HG03196 (cell line): ENCODE measurements around the gene BRINP1.

Experiments used
- ATAC-seq: cut with Tn5 transposase; IDR thresholded peaks from one replicate; pipeline ENCODE4 v1.9.1; 2021; ENCODE audit not compliant: unreplicated experiment

Gene BRINP1

DNA sequence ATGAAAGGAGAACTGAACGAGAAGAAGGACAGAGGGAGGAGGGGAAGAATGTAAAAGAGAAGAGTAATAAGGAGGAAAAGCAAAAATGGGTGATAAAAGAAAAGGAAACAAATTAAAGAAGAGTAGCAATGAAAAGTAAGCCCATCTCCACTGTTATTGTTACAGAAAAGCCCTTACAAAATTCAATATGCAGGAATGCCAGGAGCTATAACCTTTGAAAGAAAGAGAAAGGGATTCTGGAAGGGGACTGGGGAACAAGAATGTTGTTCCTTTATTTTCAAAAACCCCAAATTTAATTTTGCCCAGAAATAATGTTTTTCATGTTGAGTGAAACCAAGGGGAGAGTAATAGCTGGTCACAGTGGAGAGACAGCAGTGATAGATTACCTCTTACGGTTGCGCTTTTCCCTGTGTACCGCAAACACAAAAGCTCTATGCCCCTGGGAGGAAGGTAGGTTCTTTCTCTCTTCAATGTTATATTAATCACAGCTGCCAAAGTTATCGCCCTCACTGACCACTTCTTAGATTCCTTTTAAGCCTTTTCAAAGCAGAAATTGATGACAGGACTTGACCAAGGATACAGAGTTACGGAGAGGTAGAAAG, 86.7 kb downstream of the BRINP1 start:
- ATAC-seq = no peak

DNA sequence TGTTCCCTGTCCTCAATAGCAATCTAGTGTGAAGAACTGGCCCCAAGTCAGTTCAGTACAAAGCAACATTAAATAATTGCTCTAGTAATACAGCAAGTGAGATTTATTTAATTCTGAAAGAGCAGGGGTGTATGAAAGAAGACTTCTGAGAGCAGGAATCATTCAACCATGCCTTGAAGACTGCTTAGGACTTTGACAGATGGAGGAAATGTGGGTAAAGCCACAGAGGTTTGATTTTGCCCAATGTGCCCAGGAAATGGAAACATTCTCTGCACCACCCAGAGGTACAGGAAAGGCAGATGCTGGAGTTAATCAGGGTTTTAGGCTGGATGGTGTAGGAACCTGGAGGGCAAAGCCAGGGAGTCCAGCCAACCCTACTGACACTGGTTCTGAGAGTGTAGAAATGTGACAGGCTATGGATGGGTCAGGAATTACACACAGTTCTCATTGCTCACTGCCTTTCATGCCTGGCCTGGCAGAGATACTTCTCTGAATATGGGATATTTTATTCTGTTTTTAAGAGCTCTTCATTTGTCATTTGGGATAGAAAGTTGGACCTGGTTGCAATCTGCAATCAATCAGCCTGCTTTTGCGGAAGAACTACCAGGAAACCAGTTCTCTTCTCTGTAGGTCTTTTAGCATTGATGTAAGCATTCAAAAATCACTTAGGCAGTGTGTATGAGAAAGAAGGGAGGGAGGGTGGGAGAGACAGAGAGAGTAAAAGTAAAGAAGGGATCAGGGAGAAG, 88.3 kb downstream of the BRINP1 start:
- ATAC-seq = no peak

DNA sequence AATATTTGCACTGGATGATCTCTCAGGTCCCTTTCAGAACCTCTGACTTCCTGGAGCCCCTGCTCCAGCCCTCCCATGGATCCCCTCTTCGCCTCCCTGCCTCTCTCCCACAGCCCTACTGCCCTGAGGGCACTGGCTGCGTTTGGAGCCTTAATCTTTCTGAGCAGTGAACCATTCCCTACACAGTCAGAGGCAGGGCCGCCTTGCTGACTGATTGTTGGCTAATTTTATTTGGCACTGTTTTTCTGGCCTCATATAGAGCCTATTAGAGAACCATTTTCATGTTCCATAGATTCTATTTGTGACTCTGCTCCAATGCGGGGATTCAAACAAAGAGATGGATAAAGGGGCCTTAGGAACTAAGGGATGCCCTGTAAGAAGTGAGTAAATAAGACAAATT, 91.1 kb downstream of the BRINP1 start:
- no peak for ATAC-seq

DNA sequence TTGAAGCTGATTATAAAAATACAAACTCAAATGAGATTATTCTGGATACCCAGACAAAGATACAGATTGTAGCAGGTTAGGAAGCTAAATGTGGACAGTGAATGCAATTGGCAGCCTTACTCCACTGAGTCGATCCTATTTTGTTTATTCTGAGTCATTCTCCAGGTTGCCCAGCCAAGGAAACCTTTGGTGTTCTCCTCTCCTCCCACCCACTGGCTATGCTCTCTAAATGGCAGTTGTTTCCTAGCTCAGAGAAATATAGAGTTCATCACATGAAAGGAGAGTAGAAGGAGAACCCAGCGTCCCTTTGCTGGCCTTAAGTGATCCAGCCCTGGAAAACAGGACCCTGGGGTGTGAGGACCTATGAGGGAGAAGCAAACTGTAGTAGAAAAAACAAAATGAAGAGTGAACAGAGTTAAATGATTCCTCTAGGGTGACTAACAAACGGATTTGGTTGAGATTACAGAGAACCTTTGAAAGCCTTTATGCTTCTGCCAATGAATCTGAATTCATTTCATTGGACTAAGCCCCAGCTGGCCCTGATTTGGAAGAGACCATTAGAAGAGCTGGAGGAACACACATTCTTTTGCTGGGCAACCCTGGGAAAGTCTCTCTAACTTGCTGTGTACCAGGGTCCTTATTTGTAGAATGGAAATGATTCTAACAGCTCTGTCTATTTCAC, 95.1 kb downstream of the BRINP1 start:
- ATAC-seq = no peak

DNA sequence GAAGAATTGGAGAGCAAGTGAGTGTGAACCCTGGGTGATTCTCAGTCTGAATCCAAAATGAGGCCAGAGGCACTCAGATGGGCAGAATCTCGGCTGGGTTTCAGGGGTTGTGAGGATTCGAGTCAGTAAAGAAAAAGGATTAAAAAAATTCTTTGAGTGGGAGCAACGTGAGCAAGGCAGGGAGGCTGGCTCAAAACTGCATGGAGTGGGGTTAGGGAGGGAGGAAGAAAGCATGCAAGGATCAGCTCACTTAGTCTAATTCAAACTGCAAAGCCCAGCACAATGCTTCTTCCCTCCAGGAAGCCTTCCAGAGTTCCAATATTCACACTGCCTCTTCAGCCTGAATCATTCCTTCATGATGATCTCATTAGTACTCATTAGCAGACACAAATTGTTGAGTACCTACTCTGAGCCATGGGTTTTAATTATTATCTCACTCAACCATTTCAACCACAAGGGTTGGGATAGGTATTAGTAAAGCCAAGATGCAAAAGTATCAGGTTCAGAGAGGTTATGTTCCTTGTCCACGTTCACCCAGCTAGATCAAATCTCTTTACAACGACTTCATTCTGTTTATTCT, 95.8 kb downstream of the BRINP1 start:
- no peak for ATAC-seq

DNA sequence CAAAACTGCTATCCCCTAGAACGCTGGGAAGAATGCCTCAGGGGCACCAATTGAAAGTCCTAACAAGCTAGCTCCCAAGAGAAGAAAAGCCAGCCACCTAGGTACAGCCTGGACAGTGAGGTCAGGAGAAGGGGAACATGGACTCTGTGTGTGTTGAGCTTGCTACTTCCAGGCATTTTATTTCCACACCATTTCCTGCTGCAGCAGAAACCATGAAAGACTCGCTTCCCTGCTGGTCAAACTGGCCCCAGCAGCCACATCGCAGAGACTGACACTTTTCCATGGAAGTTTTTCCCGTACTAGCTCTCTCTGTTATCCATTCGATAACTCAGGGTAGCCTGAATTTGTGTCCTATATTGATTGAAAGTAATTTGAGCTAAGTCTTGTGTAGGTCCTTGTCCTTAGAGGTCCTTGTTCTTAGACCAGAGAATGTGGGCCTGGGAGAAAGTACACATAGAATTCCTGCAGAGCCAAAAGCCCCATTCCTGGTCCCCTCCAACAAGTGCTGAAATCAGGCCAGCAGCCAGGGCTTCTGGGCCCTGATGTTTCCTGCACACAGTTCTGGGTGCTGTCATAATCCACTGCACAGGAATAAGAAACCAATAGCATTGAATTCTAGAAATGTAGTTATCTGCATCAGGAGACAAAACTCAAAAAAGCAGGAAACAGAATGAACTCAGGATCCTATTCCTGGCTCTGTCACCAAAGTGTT, 96.6 kb downstream of the BRINP1 start:
- no peak for ATAC-seq

DNA sequence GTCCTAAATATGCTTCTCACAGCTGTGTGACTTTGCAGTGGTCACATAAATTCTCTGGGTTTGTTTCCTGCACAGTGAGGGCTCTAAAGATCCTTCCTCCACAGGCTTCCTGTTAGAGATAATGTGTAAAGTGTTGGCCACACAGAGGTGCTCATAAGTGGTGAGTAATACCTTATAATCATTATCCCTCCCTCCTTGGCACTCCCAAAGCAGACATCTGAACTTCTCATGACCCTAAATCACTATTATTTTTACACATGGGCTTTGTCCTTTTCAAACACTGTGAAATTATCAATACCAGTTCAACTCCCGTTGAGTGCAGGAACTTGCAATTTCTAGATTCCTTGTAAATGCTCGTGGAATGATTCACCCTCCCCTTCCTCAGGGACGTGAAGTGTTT, 100.2 kb downstream of the BRINP1 start:
- no peak for ATAC-seq

DNA sequence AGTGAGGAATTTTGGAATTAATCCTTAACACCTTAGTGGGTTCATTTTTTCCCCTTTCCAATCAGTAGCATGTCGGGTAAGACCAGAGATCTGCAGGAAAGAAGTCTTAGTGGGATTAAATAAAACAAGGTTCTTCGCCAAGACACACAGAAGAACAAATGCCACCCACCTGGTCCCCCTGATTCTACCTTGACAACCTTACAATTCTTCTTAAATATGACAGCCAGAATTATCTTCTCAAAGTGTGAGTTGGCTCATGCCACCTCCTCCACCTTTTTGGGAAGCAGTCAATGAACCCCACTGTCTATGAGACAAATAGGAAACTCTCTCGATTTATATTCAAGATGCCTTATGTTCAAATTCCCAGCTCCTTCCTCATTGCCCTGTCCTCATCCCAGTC, 105.1 kb downstream of the BRINP1 start:
- no peak for ATAC-seq

DNA sequence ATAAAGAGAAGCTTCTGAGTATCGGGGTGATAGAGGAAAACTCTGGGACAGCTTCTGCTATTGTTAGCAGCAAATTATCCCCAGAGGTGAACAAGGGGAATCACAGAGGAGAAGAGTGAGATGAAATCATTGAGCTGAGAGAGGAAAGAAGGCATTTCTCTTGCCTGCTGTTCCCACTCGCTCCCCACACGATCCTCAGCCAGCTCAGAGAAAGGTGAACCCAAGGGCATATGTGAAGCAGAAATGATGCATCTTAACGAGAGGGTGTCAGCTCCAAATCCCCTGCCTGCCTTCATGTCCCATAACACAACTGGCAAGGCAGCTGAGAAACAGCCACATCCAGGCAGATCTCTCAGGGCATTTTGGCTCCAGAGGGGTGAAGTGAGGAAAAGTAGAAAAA, 111.6 kb downstream of the BRINP1 start:
- no peak for ATAC-seq

DNA sequence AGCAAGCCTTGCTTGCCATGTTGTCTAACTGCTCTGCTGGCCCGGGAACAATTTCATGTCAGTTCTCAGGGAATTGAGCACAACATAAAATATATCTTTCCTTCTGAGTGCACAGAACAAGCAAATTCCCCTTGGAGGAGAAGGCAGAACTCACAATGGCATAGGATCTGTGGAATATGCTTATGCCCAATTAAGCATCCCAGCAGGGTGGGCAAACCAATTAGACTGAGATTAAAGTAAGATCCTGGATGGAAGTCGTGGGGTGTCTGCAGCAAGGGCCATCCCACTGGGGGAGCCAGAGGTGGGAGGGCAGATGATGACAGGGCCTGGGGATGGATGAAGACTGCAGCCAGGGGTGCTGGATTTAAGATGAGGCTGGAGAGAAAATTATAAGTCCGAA, 114.1 kb downstream of the BRINP1 start:
- ATAC-seq = no peak

DNA sequence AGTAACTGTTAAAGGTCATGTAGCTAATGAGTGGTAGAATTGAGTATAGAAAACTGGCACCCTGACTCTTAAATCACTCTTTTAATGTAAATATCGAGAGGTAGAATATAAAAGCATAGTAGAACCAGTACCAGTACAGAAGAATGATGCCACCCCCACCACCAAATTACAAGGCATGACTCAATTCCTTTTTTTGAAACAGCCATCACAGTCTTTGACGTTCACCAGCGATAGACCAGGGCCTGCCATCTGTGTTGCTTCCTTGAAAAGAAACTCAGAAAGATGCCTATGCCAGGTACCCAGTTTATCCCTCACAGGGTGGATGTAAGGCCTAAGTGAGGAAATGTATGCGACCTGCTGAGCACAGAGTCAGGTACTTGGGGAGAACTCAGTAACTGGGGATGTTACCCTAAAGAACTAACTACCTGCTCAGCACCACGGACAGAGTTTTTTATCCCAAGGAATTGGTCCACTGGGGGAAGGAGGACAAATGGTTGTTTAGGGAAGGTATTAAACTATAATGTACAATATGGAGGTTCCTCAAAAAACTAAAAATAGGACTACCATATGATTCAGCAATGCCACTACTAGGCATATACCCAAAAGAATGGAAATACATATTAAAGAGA, 116.5 kb downstream of the BRINP1 start:
- no peak for ATAC-seq

DNA sequence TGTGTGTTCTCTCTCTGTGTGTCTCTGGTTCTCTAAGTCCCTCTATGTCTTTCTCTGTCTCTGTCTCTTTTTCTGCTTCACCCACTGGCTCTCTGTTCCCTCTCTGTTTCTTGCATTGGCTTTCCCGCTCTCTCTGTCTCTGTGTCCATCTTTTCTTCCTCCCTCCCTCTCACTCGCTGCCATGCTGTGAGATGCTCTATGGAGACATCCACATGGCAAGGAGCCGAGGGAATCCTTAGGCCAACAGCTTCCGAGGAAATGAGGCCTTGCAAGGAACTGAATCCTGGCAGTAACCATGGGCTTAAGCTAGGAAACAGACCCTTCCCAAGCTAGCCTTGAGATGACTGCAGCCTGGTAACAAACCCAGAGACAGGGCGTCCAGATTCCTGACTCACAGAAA, 117.3 kb downstream of the BRINP1 start:
- no peak for ATAC-seq

DNA sequence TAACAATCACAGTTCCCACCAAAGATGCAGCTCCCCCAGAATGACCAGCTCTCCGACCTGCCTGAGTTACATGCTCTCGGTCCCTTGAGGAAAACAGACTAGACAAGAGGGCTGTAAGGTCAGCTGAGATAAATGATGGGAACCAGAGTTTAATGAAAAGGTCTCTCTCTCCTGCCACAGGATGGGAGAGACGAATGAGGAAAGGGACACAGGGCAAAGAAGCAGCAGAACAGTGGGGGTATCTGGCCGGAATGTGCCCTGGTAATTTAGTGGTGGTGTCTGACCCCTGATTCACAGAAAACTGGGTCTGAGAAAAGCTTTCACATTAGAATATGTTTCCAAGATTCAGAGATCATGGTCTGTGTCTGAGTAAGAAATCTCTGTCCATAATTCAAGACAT, 118.5 kb downstream of the BRINP1 start:
- ATAC-seq = no peak

DNA sequence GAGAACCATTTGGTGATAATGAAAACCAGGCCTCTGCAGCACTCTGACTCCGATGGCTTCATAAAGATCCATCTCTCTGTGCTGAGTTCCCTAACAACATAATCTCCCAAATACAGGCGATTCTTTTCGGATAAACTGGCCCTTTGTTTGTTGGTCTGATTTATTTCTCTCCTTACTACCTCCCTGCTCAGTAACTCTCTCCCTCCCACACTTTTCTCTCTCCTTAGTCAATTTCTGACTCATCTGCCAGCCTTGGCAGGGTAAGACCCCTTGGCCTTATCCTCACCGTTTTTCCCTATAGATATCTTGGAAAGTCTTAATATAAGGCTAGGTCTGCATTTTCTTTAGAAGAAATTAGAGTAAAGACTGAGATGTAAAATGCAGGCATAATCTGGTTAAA, 128.7 kb downstream of the BRINP1 start:
- ATAC-seq = no peak

DNA sequence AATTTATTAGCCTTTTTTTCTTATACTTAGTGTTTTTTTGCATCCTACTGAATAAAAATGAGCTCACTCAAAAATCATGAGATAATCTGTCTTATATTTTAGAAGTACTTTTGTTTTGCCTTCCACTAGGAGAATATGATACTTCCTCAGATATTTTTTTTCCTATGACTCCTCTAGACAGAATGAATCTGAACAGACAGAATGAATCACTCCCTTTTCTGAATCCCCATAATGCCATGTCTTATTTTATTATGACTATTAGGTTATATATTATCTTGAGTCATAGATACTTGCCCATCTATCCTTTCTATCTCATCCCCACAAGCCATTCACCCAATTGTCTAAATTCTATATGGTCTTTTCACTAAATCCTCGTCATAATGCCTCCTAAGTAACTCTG, 134.6 kb downstream of the BRINP1 start:
- ATAC-seq = no peak

DNA sequence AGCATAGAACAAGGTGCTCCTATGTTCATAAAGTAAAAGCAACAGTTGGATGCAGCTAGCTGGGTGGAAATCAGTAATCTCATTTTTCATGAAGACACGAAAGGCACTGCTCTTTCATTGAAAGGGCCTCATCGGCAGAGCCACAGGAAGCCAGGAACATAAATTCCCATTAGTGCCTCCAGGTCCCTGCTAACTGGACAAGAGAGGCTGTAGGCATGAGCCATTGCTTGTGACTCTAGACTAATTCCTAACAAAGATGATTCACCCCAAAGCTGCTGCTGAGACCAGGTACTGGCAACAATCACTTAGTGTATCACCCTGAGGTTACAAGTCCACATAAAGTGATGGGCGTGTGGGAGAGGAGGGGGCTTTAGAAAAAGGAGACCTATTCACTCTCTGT, 141.8 kb downstream of the BRINP1 start:
- ATAC-seq = no peak

DNA sequence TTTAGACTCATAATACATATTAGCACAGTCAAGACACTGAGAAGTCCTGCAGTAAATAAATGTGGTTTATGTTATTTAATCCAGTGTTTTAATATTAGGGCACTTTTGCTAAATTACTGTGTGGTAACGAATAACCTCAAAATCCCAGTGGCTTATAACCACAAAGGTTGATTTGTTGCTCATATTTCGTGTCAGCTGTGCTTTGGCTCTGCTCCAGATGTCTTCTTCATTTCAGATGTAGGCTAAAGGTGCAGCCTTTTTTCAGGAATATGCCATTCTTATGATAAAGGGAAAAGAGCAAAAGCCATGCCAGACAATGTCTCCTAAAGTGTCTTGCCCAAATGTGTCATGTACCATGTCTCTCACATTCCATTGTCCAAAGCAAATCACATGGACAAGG, 144.8 kb downstream of the BRINP1 start:
- ATAC-seq = no peak

DNA sequence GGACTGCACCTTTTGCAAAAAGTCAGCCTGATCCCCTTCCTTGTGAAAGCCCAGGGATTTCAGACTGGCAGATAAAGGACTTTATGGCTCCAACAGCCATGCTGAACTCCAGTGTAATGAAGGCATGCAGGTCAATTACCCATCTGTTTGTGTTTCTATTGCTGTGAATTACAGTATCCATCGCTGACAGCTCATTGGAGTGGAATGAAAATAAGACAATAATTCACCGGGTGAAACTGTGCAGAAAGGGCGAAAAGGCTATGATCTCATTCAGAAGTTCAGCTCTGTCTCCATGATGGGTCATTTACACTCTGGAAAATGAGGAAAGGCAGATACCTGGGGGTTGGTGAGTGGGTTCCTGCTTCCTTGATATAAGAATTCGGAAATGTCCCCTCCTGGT, 148.0 kb downstream of the BRINP1 start:
- no peak for ATAC-seq

DNA sequence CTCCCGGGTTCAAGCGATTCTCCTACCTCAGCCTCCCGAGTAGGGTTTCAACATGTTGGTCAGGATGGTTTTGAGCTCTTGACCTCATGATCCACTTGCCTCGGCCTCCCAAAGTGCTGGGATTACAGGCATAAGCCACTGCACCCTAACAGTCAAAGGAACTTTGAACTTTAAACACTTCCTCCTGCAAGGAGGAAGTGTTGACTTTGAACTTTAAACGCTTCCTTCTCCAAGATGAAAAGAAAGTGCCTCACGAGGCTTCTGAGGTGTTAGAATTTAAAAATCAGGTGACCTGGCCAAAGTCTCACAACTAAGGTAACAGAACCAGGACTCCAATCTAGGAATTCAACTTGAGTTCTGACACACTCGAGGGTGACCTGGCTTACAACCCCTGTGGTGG, 150.9 kb downstream of the BRINP1 start:
- ATAC-seq = no peak

DNA sequence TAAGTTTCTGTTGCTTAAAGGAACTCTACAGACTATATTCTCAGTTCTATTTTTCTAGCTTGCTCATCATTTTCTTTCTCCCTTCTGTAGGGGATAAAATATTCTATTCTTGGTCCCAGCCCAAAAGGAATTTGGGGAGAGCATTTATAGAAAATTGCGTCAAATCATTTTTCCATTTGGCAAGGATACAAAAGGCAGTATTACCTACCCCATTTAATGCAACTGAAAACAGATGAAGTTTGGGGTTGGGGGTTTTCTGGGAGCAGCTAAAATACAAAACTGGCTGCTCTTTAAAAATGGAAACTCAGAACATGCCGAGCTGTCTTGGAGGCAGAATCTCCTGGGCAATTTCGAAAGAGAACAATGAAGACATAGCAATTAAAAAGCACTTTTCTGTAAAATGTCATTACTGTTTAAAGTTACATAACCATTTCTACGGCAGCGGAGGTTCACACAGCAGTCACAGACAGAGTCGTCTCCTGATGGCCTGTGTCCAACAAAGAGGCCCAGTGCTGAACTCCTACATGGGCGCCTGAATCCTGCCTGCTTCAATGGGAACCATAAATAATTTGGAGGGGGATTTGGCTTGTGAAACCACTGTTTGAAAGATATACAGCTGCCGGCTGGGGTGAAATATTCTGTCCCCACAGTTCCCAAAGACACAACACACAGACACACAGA, 152.4 kb downstream of the BRINP1 start:
- ATAC-seq = no peak
